Suppressor macrophage (primary cell): ENCODE measurements around the gene KCNK6.
"Not testable (repeated sequence)": the region's sequence is repeated elsewhere in the genome, so short reads cannot be mapped to it uniquely, and the experiment has no call there.

Experiments used
- DNase-seq, 4 experiments: peaks; one replicate each; pipeline ENCODE4 v3.0.0-alpha.2; 2020 to 2022

KCNK6 gene

DNA sequence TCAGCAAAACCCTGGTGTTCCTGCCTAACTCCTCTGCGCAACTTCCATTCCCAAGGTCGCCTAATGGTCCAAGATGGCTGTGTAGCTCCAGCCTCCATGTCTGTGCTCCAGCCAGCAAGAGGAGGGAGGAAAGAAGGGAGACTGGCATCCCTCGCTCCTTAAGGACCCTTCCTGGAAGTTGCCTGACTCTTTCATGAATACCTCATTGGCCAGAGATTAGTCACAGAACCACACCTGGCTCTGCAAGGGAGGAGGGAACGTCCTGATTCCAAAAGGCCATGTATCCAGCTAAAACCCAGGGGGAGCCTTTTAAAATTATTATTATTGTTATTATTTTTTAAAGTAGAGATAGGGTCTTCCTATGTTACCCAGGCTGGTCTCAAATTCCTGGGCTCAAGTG, 4.8 kb downstream of the KCNK6 start:
- DNase-seq, result no peak

DNA sequence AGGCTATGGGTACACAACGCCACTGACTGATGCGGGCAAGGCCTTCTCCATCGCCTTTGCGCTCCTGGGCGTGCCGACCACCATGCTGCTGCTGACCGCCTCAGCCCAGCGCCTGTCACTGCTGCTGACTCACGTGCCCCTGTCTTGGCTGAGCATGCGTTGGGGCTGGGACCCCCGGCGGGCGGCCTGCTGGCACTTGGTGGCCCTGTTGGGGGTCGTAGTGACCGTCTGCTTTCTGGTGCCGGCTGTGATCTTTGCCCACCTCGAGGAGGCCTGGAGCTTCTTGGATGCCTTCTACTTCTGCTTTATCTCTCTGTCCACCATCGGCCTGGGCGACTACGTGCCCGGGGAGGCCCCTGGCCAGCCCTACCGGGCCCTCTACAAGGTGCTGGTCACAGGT, 6.9 kb downstream of the KCNK6 start:
- no peak for DNase-seq

DNA sequence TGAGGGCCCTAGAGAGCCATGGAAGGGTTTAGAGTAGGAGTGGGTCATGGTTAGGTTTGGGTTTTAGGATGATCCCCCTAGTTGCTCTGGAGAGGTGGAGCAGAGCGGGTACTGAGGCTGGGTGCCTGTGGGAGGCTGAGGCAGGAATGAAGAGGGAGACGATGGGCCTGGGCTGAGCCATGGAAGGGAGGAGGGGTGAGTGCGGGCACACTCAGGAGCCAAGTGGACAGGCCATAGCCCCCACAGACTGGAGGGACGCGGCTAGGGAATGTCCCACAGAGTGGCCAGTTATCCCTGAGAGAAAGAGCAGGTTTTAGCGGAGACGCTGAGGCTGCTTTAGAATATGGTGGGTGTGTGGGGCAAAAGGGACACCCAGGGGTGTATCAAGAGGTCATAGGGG, 10.0 kb downstream of the KCNK6 start:
- DNase-seq, result no peak

DNA sequence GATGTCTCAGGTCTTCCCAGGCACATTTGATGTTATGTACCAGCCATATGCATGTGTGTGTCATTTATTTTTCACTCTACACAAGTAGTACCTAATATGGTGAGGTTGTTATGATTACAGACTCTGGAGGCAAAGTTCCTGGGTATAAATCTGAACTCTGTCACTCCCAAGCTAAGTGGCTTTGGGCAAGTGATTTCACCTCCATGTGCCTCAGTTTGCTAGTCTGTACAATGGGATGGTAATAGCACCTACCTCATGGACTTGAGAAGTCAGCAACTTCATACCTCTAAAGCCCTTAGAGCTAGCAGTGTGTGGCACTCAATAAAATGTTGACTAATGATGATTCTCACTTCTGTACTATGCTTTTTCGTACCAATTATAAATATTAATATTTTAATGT, 12.1 kb downstream of the KCNK6 start:
- DNase-seq, result no peak

DNA sequence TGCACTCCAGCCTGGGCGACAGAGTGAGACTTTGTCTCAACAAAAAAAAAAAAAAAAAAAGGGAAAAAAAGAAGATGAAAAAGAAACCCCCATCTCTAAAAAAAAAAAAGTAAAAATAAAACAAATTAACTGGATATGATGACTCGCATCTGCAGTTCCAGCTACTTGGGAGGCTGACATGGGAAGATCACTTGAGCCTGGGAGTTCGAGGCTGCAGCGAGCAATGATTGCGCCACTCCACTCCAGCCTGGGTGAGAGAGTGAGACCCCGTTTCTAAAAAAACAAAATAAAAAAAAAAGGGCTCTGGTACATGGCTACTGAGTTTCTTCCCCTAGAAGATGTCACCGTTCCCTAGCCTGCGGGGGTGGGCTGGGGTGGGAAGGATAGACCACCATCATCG, 13.6 kb downstream of the KCNK6 start:
- DNase-seq, result no peak

DNA sequence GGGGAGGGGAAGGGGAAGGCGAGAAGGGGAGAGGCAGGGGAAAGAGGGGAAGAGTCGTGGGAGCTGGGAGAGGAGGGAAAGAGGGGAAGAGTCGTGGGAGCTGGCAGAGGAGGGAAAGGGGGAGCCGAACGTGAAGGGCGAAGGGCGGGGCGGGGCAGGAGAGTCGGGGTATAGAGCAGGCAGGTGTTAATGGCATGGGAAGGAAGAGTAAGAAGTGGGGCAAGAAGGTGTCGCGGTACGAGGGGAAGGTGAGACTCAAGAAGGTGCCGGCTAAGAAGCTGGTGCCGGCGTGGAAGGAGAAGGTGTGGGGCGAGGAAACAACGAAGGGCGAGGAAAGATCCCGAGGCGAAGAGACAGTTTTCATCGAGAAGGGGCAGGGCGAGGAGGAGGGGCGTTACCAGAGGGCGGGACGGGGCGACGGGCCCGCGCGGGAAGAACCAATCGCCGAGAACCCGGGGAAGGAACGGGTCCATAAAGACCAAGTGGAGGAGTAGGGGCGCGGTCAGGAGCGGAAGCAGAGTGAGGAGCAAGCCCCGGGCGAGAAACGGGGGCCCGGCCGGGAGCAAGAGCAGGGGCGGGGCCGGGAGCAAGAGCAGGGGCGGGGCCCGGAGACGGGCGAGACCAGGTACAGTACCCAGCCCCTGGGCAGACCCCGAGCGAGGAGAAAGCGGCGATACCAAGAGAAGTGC, 16.4 kb downstream of the KCNK6 start:
- peak; percentile 96 to 99 (median 98) for DNase-seq

DNA sequence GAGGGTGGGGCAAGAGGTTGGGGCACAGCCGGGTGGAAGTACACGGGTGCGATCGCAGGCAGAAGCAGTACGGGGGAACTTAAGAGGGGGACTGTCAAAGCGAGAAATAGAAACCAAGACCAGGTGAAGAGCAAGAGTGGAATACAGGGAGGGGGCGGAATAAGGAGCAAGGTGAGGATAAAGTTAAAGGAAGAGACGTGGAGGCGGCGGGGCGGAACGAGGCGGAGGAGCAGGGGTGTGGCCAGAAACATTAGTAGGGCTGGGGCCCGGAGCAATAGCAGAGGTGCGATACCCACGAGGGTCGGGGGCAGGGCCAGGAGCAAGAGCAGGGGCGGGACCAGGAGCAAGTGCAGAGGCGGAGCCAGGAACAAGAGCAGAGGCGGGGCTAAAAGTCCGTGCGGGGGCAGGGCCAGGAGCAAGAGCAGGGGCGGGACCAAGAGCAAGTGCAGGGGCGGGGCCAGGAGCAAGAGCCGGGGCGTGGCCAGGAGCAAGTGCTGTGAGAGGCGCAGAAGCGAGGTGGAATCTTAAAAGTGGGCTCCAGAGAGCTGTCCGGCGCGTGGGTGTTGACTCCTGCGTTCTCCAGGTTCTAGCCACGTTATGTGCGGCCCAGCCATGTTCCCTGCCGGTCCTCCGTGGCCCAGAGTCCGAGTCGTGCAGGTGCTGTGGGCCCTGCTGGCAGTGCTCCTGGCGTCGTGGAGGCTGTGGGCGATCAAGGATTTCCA, 17.2 kb downstream of the KCNK6 start:
- peak; percentile 98 to 100 (median 98) for DNase-seq

DNA sequence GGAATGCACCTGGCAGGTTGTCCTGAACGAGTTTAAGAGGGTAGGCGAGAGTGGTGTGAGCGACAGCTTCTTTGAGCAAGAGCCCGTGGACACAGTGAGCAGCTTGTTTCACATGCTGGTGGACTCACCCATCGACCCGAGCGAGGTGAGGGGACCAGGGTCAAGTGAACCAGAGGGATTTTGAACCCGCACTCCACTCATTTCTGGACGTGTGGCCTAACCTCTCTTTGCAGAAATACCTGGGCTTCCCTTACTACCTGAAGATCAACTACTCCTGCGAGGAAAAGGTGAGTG, 17.7 kb downstream of the KCNK6 start:
- DNase-seq, result no peak

DNA sequence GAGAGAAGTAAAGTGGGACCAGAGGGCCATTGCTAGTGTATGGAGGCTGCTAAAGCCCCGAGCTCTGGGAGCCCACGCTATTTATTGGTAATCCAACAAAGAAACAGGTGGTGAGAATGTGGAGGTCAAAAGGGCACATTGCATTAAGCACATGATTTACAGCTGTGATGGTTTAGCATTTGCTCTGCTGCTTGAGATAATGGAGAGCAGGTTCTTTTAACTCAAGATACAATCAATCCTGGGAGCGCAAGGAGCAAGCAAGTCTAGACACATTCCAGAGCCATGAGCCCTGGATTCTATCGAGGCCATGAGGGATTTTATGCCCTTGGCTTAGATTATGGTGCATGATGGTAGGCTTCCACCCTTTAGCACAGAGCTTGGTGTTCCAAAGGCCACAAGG, 19.4 kb downstream of the KCNK6 start:
- DNase-seq, result not testable (repeated sequence)

DNA sequence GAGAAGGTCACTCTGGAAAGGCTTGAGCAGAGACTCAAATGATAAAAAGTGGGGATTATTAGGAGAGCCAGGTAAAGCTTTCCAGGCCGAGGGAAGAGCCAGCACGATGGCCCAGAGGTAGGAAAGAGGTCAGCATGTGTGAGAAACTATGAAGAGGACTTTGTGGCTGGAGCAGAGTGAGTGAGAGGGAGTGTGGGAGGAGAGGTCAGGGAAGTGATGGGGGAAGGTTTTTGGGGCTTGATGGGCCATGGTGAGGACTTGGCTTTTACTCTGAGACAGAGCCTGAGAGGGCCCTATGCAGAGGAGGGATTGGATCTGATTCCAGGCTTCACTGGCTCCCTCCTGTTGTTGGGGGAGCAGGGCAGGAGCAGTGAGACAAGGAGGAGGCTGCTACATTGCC, 21.3 kb downstream of the KCNK6 start:
- DNase-seq, result no peak

DNA sequence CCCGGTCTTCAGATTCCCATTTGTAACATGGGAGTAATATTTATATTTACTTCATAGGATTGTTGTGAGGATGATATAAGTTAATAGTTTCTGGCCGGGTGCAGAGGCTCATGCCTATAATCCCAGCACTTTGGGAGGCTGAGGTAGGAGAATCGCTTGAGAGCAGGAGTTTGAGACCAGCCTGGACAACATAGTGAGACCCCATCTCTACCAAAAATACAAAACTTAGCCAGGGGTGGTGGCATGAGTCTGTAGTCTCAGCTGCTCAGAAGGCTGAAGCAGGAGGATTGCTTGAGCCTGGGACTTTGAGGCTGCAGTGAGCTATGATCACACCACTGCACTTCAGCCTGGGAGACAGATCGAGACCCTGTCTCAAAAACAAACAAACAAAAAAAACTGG, 27.2 kb downstream of the KCNK6 start:
- no peak for DNase-seq

DNA sequence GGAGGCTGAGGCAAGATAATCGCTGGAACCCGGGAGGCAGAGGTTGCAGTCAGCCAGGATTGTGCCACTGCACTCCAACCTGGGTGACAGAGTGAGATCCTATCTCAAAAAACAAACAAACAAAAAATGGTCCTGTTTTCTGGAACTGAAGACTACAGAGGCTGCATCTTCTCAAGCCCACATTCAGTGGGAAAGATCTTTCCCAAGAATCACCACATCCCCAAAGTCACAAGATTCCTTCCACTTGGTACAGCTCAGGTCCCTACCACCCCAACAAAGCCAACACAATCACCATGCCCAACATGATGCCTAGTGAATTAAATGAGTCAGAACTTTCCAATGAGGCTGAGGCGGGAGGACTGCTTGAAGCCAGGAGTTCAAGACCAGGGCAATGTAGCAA, 31.2 kb downstream of the KCNK6 start:
- DNase-seq, result no peak

DNA sequence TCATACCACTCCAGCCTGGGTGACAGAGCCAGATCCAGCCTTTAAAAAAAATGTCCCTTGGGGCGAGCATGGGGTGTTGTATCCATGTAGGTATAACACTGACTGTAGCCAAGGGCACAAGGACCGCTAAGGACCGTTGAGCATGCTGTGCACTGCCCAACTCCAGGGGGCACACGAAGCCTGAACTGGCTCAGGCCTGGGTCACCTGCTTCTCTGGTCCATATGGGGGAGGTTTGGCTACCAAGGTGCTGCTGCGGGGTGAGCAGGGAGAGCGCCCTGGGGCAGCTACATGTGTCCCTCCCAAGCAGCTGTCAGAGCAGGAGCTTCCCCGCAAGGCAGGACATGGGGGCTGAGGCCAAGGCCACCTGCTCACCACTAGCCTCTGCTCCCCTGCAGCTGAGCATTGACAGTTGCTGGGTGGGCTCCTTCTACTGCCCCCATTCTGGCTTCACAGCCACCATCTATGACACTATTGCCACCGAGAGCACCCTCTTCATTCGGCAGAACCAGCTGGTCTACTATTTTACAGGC, 32.3 kb downstream of the KCNK6 start:
- no peak for DNase-seq

DNA sequence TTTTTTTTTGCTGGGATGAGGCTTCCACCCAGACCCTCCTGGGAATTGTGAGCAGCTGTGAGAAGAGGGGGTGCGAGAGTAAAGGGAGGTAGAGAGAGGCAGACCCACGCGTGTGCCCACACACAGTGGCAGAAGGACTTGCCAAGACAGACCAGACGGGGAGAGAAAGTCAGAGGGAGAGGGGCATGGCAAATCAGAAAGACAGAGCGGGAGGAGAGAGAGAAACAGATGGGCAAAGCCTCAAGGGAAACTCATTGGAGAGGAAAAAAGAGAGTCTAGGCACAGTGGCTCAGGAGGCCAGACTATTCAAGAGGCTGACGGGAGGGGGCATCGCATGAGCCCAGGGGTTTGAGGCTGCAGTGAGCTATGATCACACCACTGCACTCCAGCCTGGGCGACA, 33.0 kb downstream of the KCNK6 start:
- DNase-seq, result no peak

DNA sequence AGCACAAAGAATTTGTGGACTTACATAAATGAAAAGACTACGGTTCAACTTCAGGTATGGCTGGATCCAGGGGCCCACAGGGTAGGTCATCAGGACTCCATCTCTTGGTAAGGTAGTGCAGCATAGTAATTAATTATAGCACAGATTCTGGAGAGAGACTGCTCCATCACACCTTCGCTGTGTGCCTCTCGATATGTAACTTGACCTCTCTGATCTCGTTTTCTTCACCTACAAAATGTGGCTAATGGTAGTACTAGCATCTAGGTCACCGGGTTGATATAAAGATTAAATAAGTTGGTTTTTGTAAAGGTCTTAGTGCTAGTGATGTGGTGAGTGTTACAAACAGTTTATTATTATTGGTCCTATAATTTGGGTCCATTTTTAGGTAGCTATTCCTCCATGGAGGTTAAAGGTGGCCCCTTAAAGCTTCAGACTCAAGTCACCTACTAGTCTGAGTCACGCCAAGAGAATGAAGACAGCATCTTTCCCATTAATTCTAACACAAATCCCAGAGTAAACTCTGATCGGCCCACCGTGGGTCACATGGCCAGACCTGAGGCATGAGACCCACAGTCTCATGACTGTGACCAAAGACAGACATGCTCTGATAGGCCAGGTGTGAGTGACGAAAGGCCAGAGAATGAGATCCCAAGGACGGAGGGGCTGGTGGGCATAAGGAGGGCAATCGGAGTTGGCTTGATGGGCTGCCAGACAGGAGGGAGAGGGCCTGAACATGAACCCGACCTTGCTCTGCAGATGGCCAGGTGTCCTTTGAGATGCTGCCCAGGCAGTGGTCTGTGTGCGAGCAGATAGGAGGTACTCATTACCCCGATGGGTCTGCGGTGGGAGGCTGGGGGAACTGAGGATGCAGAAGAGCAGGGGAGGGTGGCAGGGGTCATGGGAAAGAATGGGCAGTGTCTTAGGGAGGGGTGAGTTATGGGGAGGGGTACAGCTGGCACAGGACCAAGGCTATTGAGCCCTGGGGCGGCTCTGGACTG, 36.4 kb downstream of the KCNK6 start:
- no peak for DNase-seq

DNA sequence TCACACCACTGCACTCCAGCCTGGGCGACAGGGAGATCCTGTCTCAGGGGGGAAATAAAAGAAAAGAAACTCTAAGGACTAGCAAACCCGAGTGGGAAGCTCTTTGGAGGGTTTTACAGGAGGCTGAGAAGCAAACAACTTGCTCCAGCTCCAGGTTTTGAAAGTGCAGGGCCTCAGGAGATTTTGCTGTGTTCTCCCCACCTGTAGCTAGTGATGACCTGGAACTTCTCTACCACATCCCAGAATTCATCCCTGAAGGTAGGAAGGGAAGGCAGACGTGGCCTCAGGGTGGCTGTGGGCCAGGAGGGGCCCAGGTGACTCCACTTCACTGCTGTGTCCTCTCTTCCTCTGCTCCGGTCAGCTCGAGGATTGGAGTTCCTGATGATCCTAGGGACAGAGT, 38.4 kb downstream of the KCNK6 start:
- DNase-seq, result no peak

DNA sequence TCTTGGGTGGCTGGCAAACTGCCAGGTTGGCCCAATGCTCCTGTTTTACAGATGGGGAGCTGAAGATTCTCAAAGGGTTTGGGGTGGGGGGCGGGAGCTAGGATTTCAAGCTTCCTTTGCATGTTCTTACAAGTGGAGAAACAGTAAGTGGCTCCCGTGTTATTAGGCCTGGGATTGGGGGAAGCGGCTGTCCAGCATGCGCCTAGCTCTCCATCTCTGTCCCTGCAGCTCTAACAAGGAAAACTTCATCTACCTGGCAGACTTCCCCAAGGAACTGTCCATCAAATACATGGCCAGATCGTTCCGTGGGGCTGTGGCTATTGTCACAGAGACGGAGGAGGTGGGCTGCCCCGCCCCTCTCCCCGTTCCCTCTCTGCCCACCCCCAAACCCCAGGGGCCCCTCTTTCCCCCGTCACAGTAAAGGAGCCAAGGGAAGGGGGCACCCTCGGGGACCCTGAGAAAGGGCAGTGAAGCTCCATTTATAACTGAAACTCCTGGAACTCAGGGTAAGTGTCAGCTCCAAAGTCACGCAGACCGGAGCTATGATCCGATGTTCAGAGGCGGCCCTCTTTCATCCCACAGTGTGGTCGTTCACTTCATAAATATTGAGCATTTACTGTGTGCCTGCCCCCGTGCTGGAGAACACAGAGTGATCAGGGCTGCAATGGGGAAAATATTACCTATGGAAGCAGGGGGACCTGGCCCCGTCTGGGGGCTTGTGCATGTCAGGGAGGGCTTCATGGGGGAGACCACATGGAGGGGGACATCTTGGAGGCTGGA, 39.8 kb downstream of the KCNK6 start:
- no peak for DNase-seq

DNA sequence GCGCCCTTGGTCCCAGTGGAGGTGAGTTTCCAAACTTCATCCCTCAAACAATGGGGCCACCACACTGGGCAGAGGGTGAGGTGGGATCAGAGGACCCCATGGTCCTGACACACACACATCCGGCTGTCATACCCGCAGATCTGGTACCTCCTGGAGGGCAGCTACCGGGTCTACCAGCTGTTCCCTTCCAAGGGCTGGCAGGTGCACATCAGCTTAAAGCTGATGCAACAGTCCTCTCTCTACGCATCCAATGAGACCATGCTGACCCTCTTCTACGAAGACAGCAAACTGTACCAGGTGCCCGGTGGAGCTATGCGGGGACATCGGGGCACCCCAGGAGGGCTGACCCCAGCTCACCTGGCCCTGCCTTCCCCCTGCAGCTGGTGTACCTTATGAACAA, 40.7 kb downstream of the KCNK6 start:
- no peak for DNase-seq

DNA sequence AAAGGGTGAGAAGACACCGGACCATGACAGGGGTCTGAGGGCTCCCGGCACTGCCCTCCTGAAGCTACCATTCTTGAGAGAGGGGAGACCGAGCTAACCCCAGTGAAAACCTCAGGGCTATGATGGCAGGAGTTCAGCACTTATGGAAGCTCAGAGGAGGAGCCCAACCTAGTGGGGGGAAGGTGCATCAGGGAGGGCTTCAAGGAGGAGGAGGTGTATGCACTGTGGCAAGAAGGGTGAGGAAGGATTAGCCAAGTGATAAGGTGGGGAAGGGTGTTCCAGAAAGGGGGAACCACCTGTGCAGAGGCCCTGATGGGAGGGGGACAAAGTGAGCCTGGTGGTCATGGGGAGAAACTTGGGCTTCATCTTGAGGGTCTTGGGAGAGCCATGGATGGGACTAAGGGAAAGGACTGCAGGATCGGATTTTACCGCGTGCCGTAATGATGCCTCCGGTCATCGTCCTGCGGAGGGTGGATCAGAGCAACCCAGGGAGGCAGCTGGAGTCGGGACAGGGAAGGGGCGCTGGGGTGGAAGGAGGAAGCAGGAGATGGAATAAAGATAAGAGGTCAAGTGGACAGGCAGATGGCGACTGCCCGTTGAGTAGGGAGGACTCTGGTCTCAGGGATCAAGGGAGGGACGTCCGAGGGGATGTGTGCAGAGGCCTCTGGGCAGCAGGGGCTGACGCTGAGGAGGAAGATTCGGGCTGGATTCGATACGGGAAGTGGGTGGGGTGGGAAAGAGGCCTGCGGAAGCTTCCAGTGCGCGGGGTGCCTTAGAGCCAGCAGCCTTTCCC, 41.4 kb downstream of the KCNK6 start:
- DNase-seq, result no peak

DNA sequence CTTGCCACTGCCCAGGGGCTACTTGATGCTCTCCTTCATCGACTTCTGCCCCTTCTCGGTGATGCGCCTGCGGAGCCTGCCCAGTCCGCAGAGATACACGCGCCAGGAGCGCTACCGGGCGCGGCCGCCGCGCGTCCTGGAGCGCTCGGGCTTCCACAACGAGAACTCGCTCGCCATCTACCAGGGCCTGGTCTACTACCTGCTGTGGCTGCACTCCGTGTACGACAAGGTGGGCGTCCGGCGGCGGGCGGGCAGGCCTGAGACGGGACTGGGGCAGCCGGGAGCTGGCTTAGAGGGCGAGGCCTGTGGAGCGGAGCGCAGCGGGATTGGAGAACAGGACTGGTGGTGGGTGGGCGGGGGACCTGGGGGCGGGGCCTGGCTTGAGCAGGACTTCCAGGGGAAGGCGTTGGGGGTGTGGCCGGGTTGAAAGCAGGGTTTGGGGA, 42.0 kb downstream of the KCNK6 start:
- peak; percentile 75 to 91 (median 86) for DNase-seq
